Measurements from ENCODE around the gene NUP37. TPM values are rescaled to one million over a fixed set of nuclear protein-coding genes. Genes with fewer than 3 reads are reported as not detected.
A peak's percentile ranks its signal among the peaks of the same experiment; 100 is the strongest.
"Not testable (repeated sequence)": the region's sequence is repeated elsewhere in the genome, so short reads cannot be mapped to it uniquely, and the experiment has no call there.

NUP37 gene, protein sequence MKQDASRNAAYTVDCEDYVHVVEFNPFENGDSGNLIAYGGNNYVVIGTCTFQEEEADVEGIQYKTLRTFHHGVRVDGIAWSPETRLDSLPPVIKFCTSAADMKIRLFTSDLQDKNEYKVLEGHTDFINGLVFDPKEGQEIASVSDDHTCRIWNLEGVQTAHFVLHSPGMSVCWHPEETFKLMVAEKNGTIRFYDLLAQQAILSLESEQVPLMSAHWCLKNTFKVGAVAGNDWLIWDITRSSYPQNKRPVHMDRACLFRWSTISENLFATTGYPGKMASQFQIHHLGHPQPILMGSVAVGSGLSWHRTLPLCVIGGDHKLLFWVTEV
- 106 and 122 TPM in 2 replicates for polyA plus RNA-seq (2014; cell fraction: cytosol; rRNA removed)
- polyA plus RNA-seq (2014; cell fraction: nucleus; rRNA removed) = 58.4 and 62.7 TPM in 2 replicates

DNA sequence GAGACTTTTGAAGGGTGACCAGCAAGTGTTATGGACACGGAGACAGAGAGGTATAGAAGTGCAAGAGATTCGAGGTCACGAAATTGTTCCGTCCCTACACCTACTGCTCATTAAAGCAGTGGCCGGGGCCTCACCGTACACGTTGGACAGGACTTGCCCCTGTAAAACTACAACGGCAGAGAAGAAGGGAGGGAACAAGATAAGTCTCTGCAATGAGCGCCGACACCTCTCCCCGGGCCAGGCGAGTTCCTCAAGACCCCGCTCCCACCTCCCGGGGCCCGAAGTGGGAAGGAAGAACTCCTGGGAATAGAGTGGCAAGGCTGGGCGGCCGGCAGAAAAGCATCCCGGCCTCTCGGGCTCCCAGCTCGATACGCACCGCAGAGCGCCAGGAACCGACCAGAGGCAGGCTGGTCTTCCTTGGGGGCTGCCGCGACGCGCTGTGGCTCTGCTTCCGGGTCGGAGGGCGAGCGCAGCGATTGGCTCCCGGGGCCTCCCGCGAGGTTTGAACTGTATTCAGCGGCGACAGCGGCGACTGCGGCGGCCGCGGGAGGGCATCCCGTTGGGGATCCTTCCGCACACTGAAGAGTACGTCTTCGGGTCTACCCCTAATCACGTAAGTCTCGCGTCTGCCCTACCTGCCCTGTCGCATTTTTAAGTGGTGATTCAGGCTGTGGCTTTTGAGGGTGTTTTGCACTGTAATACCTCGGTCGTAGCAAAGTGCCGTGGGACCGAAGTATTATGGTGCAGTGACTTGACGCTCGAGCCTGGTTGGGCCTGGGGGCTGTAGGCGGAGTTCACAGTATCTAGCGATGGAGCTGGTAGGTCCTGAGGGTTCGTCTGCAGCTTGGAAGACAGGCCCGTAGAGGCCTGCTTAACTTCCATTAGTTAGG is at the start of gene NUP37, which contains the start of gene PARPBP:
NUP37 (minus strand) TSS at position 441 of the 890 bp plus-strand sequence. CDS start 1,596 bp downstream, outside the sequence.
PARPBP (plus strand) TSS at position 510 of the 890 bp plus-strand sequence. CDS start 3,706 bp downstream, outside the sequence.
- DNase-seq (ENCODE audit: low spot score) = peak; percentile 89

DNA sequence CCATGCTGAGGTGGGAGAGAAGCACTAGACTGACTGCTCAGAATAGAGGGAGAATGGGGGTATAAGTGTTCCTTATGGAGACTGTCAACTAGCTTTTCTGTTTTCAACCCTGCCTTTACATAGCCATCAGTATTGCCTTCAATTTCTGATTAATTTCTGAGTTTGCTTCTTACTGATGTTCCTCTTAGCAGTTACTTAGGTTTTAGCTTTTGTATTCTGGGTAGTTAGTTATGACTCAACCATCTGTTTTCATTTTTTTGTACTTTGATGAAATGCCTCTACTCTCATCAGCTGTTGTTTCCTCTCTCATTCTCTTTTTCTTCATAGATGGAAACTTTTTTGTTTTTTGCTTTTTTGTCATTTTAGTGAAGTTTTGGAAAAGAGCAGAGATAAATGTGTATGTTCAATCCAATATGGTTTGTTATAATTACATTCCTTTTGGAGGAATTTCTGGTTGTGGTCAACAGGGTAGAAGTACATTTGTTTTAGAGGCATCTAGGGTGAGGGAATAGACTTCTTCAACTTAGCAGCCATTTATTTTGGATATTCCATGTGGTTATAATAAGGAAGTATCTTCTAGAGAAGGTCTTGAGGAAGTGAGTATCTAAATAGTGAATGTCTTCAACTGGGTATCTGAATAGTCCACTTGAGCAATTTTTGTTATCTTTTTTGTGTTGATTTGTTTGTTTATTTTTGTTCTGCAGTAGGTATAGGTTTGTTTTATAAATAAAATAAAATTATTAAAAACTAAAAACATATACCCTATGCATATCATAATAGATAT is 48.1 kb upstream of the NUP37 start:
- DNase-seq (ENCODE audit: low spot score) = no peak

DNA sequence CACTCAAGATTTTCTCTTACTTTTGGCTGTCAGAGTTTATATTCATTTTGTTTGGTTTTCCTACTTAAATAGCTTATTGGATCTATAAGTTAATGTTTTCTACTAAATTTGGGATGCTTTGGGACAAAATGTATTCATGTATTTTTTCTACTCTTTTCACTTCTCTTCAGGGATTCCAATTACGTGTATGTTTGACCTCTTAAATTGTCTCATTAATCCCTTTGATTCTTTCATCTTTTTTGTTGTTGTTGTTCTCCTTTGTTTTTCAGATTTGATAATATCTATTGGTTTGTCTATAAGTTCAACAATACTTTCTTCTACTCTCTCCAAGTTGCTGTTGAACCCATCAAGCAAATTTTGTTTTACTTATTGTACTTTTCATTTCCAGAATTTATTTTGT is 43.5 kb upstream of the NUP37 start:
- no peak for DNase-seq (ENCODE audit: low spot score)

DNA sequence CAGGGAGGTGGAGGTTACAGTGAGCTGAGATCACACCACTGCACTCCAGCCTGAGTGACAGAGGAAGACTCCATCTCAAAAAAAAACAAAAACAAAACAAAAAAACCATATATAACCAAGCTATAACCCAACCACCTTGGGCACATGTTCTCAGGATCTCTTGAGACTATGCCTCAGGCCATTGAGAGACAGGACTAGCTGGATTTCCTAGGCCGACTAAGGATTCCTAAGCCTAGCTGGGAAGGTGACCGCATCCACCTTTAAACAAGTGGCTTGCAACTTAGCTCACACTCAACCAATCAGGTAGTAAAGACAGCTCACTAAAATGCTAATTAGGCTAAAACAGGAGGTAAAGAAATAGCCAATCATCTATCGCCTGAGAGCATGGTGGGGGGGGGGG is 35.3 kb upstream of the NUP37 start:
- DNase-seq (ENCODE audit: low spot score) = not testable (repeated sequence)

DNA sequence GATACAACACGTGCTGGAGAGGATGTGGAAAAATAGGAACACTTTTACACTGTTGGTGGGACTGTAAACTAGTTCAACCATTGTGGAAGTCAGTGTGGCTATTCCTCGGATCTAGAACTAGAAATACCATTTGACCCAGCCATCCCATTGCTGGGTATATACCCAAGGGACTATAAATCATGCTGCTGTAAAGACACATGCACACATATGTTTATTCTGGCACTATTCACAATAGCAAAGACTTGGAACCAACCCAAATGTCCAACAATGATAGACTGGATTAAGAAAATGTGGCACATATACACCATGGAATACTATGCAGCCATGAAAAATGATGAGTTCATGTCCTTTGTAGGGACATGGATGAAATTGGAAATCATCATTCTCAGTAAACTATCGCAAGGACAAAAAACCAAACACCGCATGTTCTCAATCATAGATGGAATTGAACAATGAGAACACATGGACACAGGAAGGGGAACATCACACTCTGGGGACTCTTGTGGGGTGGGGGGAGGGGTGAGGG is 27.2 kb upstream of the NUP37 start:
- DNase-seq (ENCODE audit: low spot score) = not testable (repeated sequence)

DNA sequence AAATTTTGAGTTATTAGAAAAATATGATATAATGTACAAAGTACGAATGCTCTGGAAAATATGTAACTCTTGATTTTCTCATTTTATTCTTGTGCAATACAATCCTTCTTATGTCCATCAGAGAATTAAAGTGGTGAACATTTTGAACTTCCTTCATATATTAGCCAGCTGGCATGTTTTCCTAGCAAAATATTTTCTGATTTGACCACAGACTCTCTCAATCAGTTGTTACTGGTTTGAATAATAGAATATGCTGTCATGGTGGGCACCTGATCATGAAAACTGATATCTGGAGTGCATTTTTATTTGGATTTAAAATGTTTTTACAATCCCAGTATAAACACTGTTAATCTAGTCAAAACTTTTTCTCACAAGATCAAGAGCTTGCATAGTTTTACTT is 24.3 kb upstream of the NUP37 start:
- DNase-seq (ENCODE audit: low spot score) = no peak

DNA sequence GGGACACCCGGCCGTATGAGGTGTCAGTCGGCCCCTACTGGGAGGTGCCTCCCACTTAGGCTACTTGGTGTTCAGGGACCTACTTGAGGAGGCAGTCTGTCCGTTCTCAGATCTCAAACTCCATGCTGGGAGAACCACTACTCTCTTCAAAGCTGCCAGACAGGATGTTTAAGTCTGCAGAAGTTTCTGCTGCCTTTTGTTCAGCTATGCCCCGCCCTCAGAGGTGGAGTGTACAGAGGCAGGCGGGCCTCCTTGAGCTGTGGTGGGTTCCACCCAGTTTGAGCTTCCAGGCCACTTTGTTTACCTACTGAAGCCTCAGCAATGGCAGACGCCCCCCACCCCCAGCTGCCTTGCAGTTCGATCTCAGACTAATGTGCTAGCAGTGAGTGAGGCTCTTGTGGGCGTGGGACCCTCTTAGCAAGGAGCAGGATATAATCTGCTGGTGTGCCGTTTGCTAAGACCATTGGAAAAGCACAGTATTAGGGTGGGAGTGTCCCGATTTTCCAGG is 23.0 kb upstream of the NUP37 start:
- not testable (repeated sequence) for DNase-seq (ENCODE audit: low spot score)

DNA sequence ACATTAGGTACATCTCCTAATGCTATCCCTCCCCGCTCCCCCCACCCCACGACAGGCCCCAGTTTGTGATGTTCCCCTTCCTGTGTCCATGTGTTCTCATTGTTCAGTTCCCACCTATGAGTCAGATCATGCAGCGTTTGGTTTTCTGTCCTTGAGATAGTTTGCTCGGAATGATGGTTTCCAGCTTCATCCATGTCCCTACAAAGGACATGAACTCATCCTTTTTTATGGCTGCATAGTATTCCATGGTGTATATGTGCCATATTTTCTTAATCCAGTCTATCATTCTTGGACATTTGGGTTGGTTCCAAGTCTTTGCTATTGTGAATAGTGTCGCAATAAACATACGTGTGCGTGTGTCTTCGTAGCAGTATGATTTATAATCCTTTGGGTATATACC is 17.7 kb upstream of the NUP37 start:
- DNase-seq (ENCODE audit: low spot score) = not testable (repeated sequence)

DNA sequence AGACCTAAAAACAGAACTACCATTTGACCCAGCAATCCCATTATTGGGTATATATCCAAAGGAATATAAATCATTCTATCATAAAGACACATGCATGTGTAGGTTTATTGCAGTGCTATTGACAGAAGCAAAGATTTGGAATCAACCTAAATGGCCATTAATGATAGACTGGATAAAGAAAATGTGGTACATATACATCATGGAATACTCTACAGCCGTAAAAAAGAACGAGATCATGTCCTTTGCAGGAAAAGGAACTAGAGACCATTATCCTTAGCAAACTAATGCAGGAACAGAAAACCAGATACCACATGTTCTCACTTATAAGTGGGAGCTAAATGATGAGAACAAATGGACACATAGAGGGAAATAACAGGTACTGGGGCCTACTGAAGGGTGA is 11.5 kb upstream of the NUP37 start:
- not testable (repeated sequence) for DNase-seq (ENCODE audit: low spot score)

DNA sequence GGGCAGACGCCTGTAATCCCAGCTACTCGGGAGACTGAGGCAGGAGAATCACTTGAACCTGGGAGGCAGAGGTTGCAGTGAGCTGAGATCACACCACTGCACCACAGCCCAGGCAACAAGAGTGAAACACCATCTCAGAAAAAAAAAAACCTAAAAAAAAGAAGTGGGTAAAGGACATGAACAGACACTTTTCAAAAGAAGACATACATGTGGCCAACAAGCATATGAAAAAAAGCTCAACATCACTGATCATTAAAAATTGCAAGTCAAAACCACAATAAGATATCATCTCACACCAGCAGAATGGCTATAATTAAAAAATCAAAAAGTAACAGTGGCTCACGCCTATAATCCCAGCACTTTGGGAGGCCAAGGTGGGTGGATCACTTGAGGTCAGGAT is 10.8 kb upstream of the NUP37 start:
- not testable (repeated sequence) for DNase-seq (ENCODE audit: low spot score)

DNA sequence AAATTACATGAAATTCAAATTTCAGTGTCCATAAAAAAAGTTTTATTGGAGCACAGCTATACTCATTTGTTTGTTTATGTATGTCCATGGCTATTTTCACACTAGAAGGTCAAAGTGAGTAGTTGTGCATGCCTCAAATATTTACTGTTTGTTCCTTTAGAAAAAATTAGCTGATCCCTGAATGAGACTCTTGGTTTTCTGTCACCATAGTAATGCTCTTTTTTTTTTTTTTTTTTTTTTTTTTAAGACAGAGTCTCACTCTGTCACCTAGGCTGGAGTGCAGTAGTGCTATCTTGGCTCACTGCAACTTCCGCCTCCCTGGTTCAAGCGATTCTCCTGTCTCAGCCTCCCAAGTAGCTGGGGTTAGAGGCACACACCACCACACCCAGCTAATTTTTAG is 1.4 kb upstream of the NUP37 start:
- not testable (repeated sequence) for DNase-seq (ENCODE audit: low spot score)

DNA sequence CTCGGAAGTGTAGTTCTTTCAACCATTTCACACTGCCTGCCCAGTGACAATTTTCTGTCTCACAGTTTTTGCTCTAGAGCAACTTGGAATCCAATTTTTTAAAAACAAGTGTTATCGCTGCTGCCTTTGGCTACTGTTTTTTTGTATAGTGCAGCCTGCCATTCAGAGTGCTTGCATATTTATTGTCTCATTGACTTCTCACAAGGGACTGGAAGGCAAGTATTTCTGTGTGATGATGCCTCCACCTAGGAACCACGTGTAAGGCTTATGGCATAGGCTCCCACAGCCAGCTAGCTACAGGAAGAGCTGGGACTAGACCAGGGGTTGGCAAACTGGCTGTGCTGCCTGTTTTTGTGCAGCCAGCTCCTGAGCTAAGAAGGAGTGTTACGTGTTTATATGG is 972 bp upstream of the NUP37 start:
- peak; percentile 21 for DNase-seq (ENCODE audit: low spot score)

DNA sequence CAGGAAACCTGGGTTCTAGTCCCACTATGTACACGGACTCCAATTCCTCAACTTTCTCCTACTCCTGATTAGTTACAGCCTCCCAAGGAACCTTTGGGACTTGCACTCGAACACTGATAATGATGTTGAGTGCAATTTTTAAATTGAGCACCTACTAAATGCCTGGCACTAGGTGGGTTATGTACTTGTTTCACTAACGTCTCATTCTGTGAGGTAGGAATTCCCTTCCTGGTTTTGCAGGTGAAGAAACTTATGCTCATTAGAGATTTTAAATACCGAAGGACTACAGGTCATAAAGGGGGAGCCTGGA is 605 bp upstream of the NUP37 start:
- no peak for DNase-seq (ENCODE audit: low spot score)

DNA sequence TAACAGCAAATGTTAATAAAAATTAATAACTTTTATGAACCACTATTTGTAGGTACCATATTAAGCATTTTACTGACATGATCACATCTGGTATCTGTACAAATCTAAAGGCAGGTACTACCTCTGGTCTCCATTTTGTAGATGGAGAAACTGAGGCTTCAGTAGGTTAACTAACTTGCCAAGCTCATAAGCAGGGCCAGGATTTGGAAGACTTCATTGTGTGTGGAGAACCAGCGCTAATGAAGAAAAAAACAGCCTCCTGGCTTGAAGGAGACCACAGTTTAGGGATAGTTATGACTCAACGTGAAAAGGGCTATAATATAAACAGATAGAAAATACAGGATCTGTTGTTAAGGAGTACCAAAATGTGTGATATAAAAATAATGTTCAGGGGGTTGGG is 1.0 kb downstream of the NUP37 start:
- no peak for DNase-seq (ENCODE audit: low spot score)

DNA sequence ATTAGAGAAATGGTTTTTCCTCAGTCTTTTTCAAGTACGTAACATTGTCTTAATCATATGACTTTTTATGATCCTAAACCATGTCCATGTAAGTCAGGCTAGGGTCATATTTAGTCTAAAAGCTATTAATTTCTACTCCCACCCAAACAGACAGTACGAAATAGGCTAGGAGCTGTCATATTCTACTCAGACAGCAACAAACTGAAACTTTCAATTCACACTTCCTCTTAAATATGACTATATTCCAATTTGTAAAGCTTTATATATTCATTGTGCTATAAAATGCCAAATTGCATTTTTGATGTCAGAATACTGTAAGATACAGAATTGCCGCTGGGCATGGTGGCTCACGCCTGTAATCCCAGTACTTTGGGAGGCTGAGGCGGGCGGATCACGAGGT is 3.5 kb downstream of the NUP37 start:
- no peak for DNase-seq (ENCODE audit: low spot score)

DNA sequence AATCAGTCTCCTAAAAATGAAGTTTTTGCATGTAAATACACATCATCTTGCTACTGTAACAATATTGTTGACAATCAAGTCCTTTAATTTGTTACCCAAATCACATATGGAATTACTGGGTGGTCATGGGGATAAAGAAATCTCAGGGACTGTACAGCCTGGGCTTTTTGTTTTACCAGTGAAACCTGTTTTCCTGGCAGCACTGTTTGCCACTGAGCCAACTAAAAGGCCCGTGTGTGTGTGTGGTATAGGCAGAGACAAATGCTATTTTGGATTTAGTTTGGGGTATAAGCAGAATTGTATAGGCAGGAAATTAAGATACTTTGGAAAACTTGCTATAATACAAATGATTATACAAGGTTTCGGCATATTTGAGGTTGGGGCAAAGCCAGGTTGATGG is 5.7 kb downstream of the NUP37 start:
- no peak for DNase-seq (ENCODE audit: low spot score)

DNA sequence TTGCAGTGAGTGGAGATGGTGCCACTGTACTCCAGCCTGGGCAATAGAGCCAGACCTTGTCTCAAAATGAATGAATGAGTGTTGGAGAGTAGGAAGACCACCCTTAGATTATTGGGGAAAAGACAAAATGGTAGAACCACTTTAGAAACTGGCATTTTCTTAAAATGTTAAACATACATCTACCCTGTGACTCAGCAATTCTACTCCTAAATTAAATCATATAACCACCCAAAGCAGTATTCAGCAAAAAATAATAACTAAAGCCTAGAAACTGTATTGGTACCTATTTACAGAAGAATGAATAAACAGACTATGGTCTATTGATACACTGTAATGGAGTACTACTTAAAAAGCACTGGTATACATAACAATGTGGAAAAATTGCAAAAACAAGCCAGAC is 9.1 kb downstream of the NUP37 start:
- DNase-seq (ENCODE audit: low spot score) = no peak

DNA sequence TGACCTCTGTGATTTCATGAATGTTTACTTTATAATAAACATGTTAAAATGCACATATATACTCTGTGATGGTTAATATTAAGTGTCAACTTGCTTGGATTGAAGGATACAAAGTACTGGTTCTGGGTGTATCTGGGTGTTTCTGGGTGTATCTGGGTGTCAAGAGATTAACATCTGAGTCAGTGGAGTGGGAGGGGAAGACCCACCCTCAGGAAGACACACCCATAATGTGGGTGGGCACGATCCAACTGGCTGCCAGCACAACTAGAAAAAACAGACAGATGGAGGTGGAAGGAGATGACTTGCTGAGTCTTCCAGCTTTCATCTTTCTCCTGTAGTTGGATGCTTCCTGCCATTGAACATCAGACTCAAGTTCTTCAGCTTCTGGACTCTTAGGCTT is 11.9 kb downstream of the NUP37 start:
- DNase-seq (ENCODE audit: low spot score) = no peak

DNA sequence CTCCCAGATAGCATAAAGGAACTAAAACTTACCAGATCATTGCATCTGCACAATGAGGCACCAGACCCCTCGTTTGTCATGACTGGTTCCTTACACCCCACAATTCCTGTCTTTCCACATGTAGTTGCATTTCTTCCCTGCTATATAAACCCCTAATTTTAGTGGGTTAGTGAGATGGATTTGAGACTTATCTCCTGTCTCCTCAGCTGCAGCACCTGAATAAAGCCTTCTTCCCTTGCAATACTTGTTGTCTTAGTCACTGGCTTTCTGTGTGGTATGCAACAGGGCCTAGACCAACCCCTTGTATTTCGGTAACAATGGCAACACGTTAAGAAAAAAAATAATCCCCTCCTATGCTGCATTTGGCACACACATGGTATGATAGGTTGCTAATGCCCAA is 13.0 kb downstream of the NUP37 start:
- DNase-seq (ENCODE audit: low spot score) = no peak

DNA sequence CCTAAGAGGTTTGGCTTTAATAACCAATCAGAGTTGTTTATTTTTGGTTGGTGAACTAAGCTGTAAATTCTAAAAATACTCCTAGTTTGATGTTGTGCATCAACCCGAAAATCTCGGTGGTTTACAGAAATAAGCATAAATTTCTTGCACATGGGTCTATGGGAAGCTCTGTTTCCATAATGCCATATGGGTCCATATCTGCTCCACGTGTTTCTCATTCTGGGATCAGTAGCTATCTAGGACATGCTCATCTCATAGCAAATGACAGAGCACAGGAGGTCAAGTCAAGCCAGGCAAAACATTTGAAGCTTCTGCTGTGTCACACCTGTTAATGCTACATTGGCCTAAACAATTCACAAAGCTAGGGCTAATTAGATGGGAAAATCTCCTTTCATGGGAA is 23.1 kb downstream of the NUP37 start:
- DNase-seq (ENCODE audit: low spot score) = no peak

DNA sequence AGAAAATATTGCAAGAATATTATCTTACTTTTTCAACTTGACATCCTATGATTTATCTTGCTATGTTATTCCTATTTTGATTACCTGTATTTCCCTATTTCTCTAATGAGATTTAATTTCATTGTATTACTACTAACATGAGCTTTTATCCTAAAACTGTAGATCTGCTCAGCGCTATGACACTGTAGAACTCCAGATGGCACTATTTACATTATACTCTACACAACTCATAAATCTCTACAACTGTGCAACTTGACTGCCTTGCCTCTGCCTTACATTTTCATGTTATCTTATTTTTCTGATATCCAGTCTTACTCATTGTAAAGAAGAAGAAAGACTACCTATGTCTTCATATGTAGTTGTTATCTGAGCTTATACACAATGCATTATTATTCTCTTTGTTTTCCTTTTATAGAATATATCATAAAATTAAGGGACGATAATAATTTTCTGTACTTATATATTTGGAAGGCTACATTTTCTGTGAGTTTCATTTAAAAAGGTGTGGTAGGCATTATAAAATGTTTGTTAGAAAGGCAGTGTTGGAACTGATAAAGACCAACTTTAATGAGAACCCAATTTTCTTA is 24.1 kb downstream of the NUP37 start:
- DNase-seq (ENCODE audit: low spot score) = peak; percentile 5

All from SK-N-DZ (cell line).